IMR-90 (cell line): ENCODE measurements around the gene TACC3. TPM values are rescaled to one million over a fixed set of nuclear protein-coding genes. Genes with fewer than 3 reads are reported as not detected.

ENCODE experiments used
- ATAC-seq: fragments of 200-7000 bp; cut with Tn5 transposase; 2 replicates; pipeline ENCODE4 v1.9.1; 2020; ENCODE audit warnings: low read depth, mild to moderate bottlenecking, moderate library complexity
- BruUV-seq: library from RNA; stranded (reverse); fragments of 400-500 nt; replicated peaks from 2 replicates; lab custom pipeline; 2021; lab: Mats Ljungman, UMichigan
- CTCF ChIA-PET: fragments of 300-600 bp; formaldehyde crosslinking; extraction: SDS; loops from one replicate; lab custom pipeline; 2021; ENCODE audit warnings: antibody characterized with exemption; lab: Yijun Ruan, JAX
- POLR2A ChIA-PET: fragments of 300-600 bp; sonication (Branson Sonifier 250); formaldehyde crosslinking; loops from one replicate; lab custom pipeline; 2022; ENCODE audit warnings: antibody characterized with exemption; ENCODE audit not compliant: unreplicated experiment; lab: Charles Lee
- DNase-seq: peaks from one replicate; pipeline ENCODE4 v3.0.0; 2013
- H2AFZ ChIP-seq: replicated peaks from 2 replicates; pipeline ENCODE3; 2013; ENCODE audit warnings: low read length, mild to moderate bottlenecking; ENCODE audit not compliant: poor library complexity
- H2AK5ac ChIP-seq: 2 replicates; pipeline ENCODE4 v1.6.1; 2013; ENCODE audit warnings: low read depth, low read length, inconsistent platforms
- H2AK9ac ChIP-seq: replicated peaks from 2 replicates; pipeline ENCODE3; 2013; ENCODE audit warnings: mild to moderate bottlenecking, low read depth, low read length, moderate library complexity; ENCODE audit not compliant: poor library complexity
- H2BK120ac ChIP-seq: 2 replicates; pipeline ENCODE4 v1.6.1; 2013; ENCODE audit warnings: low read depth, low read length, inconsistent platforms
- H2BK15ac ChIP-seq: 3 replicates; pipeline ENCODE4 v1.6.1; 2013; ENCODE audit warnings: low read depth, low read length, inconsistent platforms
- H2BK20ac ChIP-seq: 2 replicates; pipeline ENCODE4 v1.6.1; 2013; ENCODE audit warnings: low read depth, mild to moderate bottlenecking, inconsistent platforms, low read length, moderate library complexity
- H2BK5ac ChIP-seq: 2 replicates; pipeline ENCODE4 v1.6.1; 2013; ENCODE audit warnings: mild to moderate bottlenecking, low read depth, low read length, inconsistent platforms; ENCODE audit not compliant: poor library complexity, severe bottlenecking
- H3K14ac ChIP-seq: replicated peaks from 2 replicates; pipeline ENCODE4 v1.6.1; 2013; ENCODE audit warnings: low read depth, low read length, inconsistent platforms
- H3K18ac ChIP-seq: 2 replicates; pipeline ENCODE4 v1.6.1; 2013; ENCODE audit warnings: low read depth, low read length, control low read depth
- H3K23ac ChIP-seq: 2 replicates; pipeline ENCODE4 v1.6.1; 2013; ENCODE audit warnings: low read depth, low read length, inconsistent platforms
- H3K27ac ChIP-seq: 2 replicates; pipeline ENCODE4 v1.5.1; 2013; ENCODE audit warnings: mild to moderate bottlenecking, control low read depth, low read length; ENCODE audit not compliant: insufficient read depth
- H3K27me3 ChIP-seq: 2 replicates; pipeline ENCODE4 v1.6.1; 2013; ENCODE audit warnings: low read length; ENCODE audit not compliant: control insufficient read depth, insufficient read depth
- H3K36me3 ChIP-seq: 2 replicates; pipeline ENCODE4 v1.6.1; 2013; ENCODE audit warnings: low read length, mixed read lengths; ENCODE audit not compliant: control insufficient read depth, insufficient read depth
- H3K4ac ChIP-seq: 2 replicates; pipeline ENCODE4 v1.6.1; 2013; ENCODE audit warnings: low read depth, low read length, inconsistent platforms
- H3K4me1 ChIP-seq: 2 replicates; pipeline ENCODE4 v1.6.1; 2013; ENCODE audit warnings: low read length, mixed read lengths; ENCODE audit not compliant: control insufficient read depth, insufficient read depth
- H3K4me2 ChIP-seq: 2 replicates; pipeline ENCODE4 v1.6.1; 2013; ENCODE audit warnings: low read depth, mild to moderate bottlenecking, control low read depth, low read length, moderate library complexity
- H3K4me3 ChIP-seq: 2 replicates; pipeline ENCODE4 v1.5.1; 2013; ENCODE audit warnings: low read depth, mild to moderate bottlenecking, control low read depth, low read length, moderate library complexity; ENCODE audit not compliant: insufficient read depth
- H3K56ac ChIP-seq: 2 replicates; pipeline ENCODE4 v1.6.1; 2013; ENCODE audit warnings: low read length, inconsistent platforms; ENCODE audit not compliant: insufficient read depth; ENCODE audit errors: extremely low read depth
- H3K79me1 ChIP-seq, 2 experiments: 2 replicates each; pipeline ENCODE4 v1.6.1; 2013; ENCODE audit warnings: low read length in 2 of 2, inconsistent platforms in 1 of 2, low read depth in 1 of 2
- H3K9ac ChIP-seq: 2 replicates; pipeline ENCODE4 v1.6.1; 2013; ENCODE audit warnings: low read depth, low read length, control low read depth
- H3K9me1 ChIP-seq: 2 replicates; pipeline ENCODE4 v1.6.1; 2013; ENCODE audit warnings: low read length, inconsistent platforms; ENCODE audit not compliant: insufficient read depth
- H3K9me3 ChIP-seq: 2 replicates; pipeline ENCODE4 v1.6.1; 2013; ENCODE audit warnings: low read length; ENCODE audit not compliant: control insufficient read depth, insufficient read depth
- H4K20me1 ChIP-seq: 2 replicates; pipeline ENCODE4 v1.6.1; 2013; ENCODE audit warnings: low read length, inconsistent platforms; ENCODE audit not compliant: insufficient read depth
- H4K5ac ChIP-seq: 2 replicates; pipeline ENCODE4 v1.6.1; 2013; ENCODE audit warnings: mild to moderate bottlenecking, low read depth, low read length, control low read depth
- H4K8ac ChIP-seq, 2 experiments: 2 replicates each; pipeline ENCODE4 v1.6.1; 2013; ENCODE audit warnings: low read depth in 2 of 2, low read length in 2 of 2, control low read depth in 1 of 2, inconsistent platforms in 1 of 2
- H4K91ac ChIP-seq: 2 replicates; pipeline ENCODE4 v1.6.1; 2013; ENCODE audit warnings: low read depth, low read length, inconsistent platforms; ENCODE audit not compliant: insufficient read depth
- BHLHE40 ChIP-seq: fragments of 150-350 bp; IDR thresholded peaks from 2 replicates; pipeline ENCODE4 v1.6.1; 2016; ENCODE audit warnings: mild to moderate bottlenecking, low read depth, low read length
- CHD1 ChIP-seq: IDR thresholded peaks from 2 replicates; pipeline ENCODE4 v1.6.1; 2012; ENCODE audit warnings: low read depth, low read length, improper control_type of control experiment
- CTCF ChIP-seq: conservative IDR thresholded peaks from 2 replicates; pipeline ENCODE4 v1.5.1; 2012; ENCODE audit warnings: mild to moderate bottlenecking, low read depth, low read length, improper control_type of control experiment
- NFE2L2 ChIP-seq: fragments of 150-350 bp; IDR thresholded peaks from 2 replicates; pipeline ENCODE4 v1.6.1; 2016; ENCODE audit warnings: low read depth, mild to moderate bottlenecking, low read length
- RFX5 ChIP-seq: IDR thresholded peaks from 2 replicates; pipeline ENCODE4 v1.8.0; 2012; ENCODE audit warnings: low read depth, mild to moderate bottlenecking, low read length, moderate library complexity
- SMC3 ChIP-seq: fragments of 150-350 bp; IDR thresholded peaks from 2 replicates; pipeline ENCODE4 v1.6.1; 2016; ENCODE audit warnings: low read depth, mild to moderate bottlenecking, antibody characterized with exemption, low read length, moderate library complexity
- USF2 ChIP-seq: fragments of 150-350 bp; IDR thresholded peaks from 2 replicates; pipeline ENCODE4 v1.6.1; 2017; ENCODE audit warnings: mild to moderate bottlenecking, antibody characterized with exemption, low read length, low read depth
- WGBS, 2 experiments: methylation state at CpG; one replicate each; pipeline versions ENCODE4 v1.1.5 to v1.1.7; 2013; ENCODE audit warnings: missing lambda C conversion rate in 2 of 2; ENCODE audit not compliant: insufficient read length in 1 of 2; ENCODE audit errors: extremely low coverage in 2 of 2; 5-methylcytosine and 5-hydroxymethylcytosine counted together
- dilution Hi-C: fragments of 300-500 bp; cut with HindIII; formaldehyde crosslinking; loops from one replicate; pipeline ENCODE4 v1.14.3; 2018; ENCODE audit warnings: low sequenced_read_pairs; ENCODE audit not compliant: unreplicated experiment
- in situ Hi-C: fragments of 300-500 bp; cut with MboI; formaldehyde crosslinking; loops from 3 replicates; pipeline ENCODE4 v1.14.3; 2019; ENCODE audit warnings: low sequenced_read_pairs, inconsistent platforms, mixed read lengths
- intact Hi-C: fragments of 100-400 bp; cut with micrococcal nuclease; formaldehyde crosslinking; loops from 2 replicates; pipeline ENCODE4 v1.10.0; 2022
- polyA plus RNA-seq, 3 experiments: library from polyadenylated mRNA; depleted of rRNA; stranded (reverse); fragments of >200 nt; gene quantifications; 2 replicates each; pipeline ENCODE4 v1.2.3, GENCODE V29; 2012; ENCODE audit warnings: low replicate concordance in 1 of 3
- total RNA-seq: library from RNA; depleted of rRNA; stranded (reverse); fragments of >200 nt; gene quantifications from 2 replicates; pipeline ENCODE4 v1.2.3, GENCODE V29; 2012

The TACC3 gene
- total and polyA plus RNA-seq, 2 of the 4 experiments (the other 2 are of a cell fraction) = 15.1 to 49.7 TPM

- Histone ChIP-seq H3K9me3 (no peaks in the 10 kb centered on the region), H3K4me1 (peaks cover 4% of the 10 kb centered on the region; the same call in 1 of the 2 replicates), H3K79me1 (no peaks in the 10 kb centered on the region), H3K9me1 (no peaks in the 10 kb centered on the region), H3K9ac (no peak overlapping the region), H2BK5ac (no peak overlapping the region), H3K36me3 (no peaks in the 10 kb centered on the region), H3K4me2 (no peak overlapping the region), H3K14ac (no peak overlapping the region), H2BK20ac (no peak overlapping the region), H2AK5ac (no peak overlapping the region), H3K56ac (no peak overlapping the region), H2BK15ac (no peak overlapping the region), H3K27ac (no peak overlapping the region), H3K27me3 (no peaks in the 10 kb centered on the region; the same call in 1 of the 2 replicates), H3K18ac (no peak overlapping the region), H4K8ac (no peak overlapping the region), H2AFZ (no peak overlapping the region), H3K4ac (no peak overlapping the region), H4K91ac (no peak overlapping the region), H2BK120ac (no peak overlapping the region), H3K4me3 (no peak overlapping the region), H4K5ac (no peak overlapping the region), H2AK9ac (no peak overlapping the region), H4K20me1 (no peaks in the 10 kb centered on the region), H3K23ac (no peak overlapping the region)
- no TSS peak for BruUV-seq
- dilution Hi-C loops (no loop called here), in situ Hi-C loops (no loop called here), intact Hi-C loops (no loop called here)
- WGBS, 2 experiments = 75% methylated on average over 9 of the region's 19 CpGs; no CpG with 5 or more reads in 1 of the 2 experiments
- ChIA-PET CTCF (interaction anchor here (0.9 kb wide), 1 partner anchor 66 kb away, joined by 3 read pairs; no protein-coding TSS in a partner anchor), POLR2A (no interaction called here)
- TF ChIP-seq RFX5 (no peak), CHD1 (no peak), SMC3 (no peak), CTCF (no peak), BHLHE40 (no peak), USF2 (no peak), NFE2L2 (no peak)
- ATAC-seq (no peak), DNase-seq (no peak)
Measured at GRCh38 chr4:1759170-1759817, 38.0 kb downstream of the TACC3 start.
